Measurements from ENCODE around the gene TTN. TPM values are rescaled to one million over a fixed set of nuclear protein-coding genes. Genes with fewer than 3 reads are reported as not detected.

Gene TTN
- total RNA-seq, 1 donor from 2014 or later = not detected

DNA sequence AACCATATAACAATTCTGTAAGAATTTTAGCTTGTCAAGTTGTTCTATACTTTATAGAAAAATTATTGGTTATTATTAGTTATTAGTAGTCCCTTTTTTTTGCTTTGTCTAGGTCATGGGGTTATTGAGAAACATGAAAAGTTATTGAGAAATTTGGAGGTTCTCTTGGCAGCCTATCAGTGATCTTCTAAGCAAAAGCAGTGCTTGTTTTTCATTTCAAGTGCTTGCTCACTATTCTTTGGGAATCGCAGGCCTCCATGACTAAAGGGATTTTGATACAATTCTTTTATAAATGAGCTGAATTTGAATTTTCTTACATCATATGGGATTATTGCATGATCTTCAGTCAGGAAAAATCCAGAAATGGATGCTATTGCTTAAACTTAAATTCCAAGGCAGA, 301.1 kb downstream of the TTN start:
- TF ChIP-seq, protein P1, sequence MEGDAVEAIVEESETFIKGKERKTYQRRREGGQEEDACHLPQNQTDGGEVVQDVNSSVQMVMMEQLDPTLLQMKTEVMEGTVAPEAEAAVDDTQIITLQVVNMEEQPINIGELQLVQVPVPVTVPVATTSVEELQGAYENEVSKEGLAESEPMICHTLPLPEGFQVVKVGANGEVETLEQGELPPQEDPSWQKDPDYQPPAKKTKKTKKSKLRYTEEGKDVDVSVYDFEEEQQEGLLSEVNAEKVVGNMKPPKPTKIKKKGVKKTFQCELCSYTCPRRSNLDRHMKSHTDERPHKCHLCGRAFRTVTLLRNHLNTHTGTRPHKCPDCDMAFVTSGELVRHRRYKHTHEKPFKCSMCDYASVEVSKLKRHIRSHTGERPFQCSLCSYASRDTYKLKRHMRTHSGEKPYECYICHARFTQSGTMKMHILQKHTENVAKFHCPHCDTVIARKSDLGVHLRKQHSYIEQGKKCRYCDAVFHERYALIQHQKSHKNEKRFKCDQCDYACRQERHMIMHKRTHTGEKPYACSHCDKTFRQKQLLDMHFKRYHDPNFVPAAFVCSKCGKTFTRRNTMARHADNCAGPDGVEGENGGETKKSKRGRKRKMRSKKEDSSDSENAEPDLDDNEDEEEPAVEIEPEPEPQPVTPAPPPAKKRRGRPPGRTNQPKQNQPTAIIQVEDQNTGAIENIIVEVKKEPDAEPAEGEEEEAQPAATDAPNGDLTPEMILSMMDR (IDR thresholded peaks at IDR 0.05) = no peak
- Mint-ChIP-seq H3K36me3 (ENCODE audit: low read depth) (peaks cover 15% of the 10 kb centered on the region), H3K4me3 (ENCODE audit: unreplicated experiment) (no peak overlapping the region), H3K9me3 (ENCODE audit: low read depth) (no peaks in the 10 kb centered on the region), H3K4me1 (ENCODE audit: low read depth) (no peaks in the 10 kb centered on the region), H3K27ac (ENCODE audit: unreplicated experiment) (no peak overlapping the region), H3K27me3 (ENCODE audit: low read depth) (no peaks in the 10 kb centered on the region)
- DNase-seq (ENCODE audit: low spot score) = no peak

DNA sequence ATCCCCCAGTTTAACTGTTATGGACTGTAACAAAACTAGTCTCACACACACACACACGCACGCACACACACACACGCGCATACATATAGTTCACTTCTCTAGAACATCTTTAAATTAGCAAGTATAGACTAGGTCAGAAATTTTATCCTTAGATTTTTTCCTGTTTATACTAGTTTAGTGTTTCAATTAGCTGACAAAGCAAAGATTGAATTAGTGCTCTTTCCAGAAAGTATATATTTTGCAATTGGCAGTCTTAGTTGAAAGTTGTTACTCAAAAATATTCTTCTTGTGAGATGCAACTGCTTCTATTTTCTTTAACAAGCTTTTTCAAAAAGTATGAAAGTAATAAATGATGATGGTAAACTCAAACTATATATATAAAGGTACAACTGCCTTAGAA, 304.5 kb downstream of the TTN start:
- Mint-ChIP-seq H3K4me3 (ENCODE audit: unreplicated experiment) (no peak overlapping the region), H3K27ac (ENCODE audit: unreplicated experiment) (no peak overlapping the region), H3K27me3 (ENCODE audit: low read depth) (no peaks in the 10 kb centered on the region), H3K4me1 (ENCODE audit: low read depth) (no peaks in the 10 kb centered on the region), H3K36me3 (ENCODE audit: low read depth) (peaks cover 20% of the 10 kb centered on the region), H3K9me3 (ENCODE audit: low read depth) (no peaks in the 10 kb centered on the region)
- DNase-seq (ENCODE audit: low spot score) = no peak
- TF ChIP-seq, protein P1 (IDR thresholded peaks at IDR 0.05) = no peak

DNA sequence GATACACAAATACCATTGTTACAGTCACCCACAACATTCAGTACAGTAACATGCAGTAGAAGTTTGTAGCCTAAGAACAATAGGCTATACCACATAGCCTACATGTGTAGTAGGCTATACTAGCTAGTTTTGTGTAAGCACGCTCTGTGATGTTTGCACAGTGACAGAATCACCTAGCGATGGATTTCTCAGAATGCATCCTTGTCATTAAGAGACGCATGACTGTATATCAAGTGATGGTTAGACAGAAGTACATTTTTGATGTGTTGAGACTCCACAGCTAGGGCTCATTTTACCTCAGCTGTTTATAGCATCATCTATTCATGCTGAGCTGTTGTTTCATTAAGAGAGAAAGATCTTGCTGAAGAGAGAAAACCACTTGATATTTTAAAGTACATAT, 307.6 kb downstream of the TTN start:
- peaks cover 30% of the 10 kb centered on the region for H3K36me3 Mint-ChIP-seq (ENCODE audit: low read depth)
- no peaks in the 10 kb centered on the region for H3K27me3 Mint-ChIP-seq (ENCODE audit: low read depth)
- H3K4me3 Mint-ChIP-seq (ENCODE audit: unreplicated experiment) = no peak overlapping the region
- TF ChIP-seq, protein P1 (IDR thresholded peaks at IDR 0.05) = no peak
- no peak for DNase-seq (ENCODE audit: low spot score)
- H3K9me3 Mint-ChIP-seq (ENCODE audit: low read depth) = no peaks in the 10 kb centered on the region
- H3K4me1 Mint-ChIP-seq (ENCODE audit: low read depth) = no peaks in the 10 kb centered on the region
- no peak overlapping the region for H3K27ac Mint-ChIP-seq (ENCODE audit: unreplicated experiment)

DNA sequence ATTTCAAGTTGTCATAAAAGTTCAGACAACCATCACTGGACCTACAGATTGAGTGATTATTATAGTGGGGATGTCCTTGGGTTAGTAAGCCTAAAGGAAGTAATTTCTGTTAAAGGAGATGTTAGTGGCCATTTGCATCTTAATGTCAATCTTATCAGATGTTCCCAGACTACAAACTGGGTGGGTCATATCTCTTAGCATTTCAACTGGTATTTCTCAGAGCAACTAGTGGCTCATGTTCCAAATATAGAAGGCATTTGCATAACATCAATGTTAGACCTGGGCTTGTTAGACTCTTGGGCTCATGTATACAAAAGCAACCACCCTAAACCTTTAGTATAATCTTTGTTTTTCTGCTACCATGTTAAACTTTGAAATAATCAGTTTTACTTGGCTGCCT, 309.1 kb downstream of the TTN start:
- Mint-ChIP-seq H3K36me3 (ENCODE audit: low read depth) (peaks cover 32% of the 10 kb centered on the region), H3K4me1 (ENCODE audit: low read depth) (no peaks in the 10 kb centered on the region), H3K9me3 (ENCODE audit: low read depth) (no peaks in the 10 kb centered on the region), H3K4me3 (ENCODE audit: unreplicated experiment) (no peak overlapping the region), H3K27ac (ENCODE audit: unreplicated experiment) (no peak overlapping the region), H3K27me3 (ENCODE audit: low read depth) (no peaks in the 10 kb centered on the region)
- TF ChIP-seq, protein P1 (IDR thresholded peaks at IDR 0.05) = no peak
- DNase-seq (ENCODE audit: low spot score) = no peak

DNA sequence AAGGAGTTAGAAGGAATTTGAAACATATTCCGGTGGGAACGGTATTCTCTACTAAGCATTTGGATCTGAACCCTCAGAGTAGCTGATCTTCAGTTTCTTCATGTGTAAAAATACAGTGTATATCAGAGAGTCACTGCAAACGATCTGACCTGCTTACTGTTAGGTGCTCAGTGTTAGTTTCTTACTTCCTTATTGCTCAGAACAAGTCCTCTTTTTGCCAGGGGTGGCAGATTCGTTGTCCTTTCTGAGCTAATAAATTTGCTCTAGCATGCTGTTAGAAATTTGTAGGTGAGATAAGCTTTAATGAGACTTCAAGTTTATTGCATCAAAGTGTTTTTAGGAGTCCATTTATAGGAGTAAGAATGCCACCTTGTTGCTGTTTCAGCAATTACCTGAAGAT, 311.2 kb downstream of the TTN start:
- TF ChIP-seq, protein P1 (IDR thresholded peaks at IDR 0.05) = no peak
- no peak overlapping the region for H3K27ac Mint-ChIP-seq (ENCODE audit: unreplicated experiment)
- H3K4me3 Mint-ChIP-seq (ENCODE audit: unreplicated experiment) = no peak overlapping the region
- peaks cover 33% of the 10 kb centered on the region for H3K36me3 Mint-ChIP-seq (ENCODE audit: low read depth)
- no peak for DNase-seq (ENCODE audit: low spot score)
- no peaks in the 10 kb centered on the region for H3K27me3 Mint-ChIP-seq (ENCODE audit: low read depth)
- H3K9me3 Mint-ChIP-seq (ENCODE audit: low read depth) = no peaks in the 10 kb centered on the region
- H3K4me1 Mint-ChIP-seq (ENCODE audit: low read depth) = no peaks in the 10 kb centered on the region

Measured in chondrocyte (in vitro differentiated cells).